NCI-H1105 (cell line): ENCODE results near the gene FXYD3.

Experiments
- DNase-seq: peaks from one replicate; lab custom pipeline; 2025; lab: John Stamatoyannopoulos, UW

Gene FXYD3, protein sequence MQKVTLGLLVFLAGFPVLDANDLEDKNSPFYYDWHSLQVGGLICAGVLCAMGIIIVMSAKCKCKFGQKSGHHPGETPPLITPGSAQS

DNA sequence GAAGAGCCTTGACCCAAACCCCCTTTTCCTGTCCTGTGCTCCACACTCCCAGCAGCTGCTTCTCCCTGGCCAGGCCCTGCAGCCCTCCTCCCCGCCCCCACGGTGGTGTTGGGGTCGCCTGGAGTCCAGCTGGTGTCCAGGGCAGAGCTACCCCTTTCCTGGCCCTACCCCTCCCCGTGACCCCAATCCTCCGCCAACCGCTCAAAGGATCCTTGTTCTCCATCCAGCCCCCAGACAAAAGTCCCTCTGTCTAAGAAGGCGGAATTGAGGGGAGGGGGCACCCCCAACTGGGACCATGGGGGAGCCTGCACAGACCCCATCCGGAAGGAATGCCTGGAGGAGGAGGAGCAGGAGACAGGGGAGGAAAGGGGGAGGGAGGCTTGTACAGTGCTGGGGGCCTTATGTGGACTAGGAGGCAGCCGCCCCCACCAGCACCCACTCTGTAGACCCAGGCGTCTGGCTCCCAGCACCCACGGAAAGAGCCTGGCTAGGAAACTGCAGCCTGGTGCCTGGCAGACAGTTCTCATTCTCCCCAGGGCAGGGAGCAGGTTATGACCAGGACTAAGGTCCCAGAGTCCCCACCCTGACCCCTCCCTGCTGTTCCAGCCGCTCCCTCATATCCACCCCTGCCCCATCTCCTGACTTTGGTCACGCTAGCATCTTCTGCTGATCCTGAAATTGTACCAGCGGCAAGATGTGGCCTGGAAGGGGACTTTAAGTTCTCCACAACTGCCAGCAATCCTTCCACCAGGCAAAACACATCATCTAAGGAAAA is at the start of gene FXYD3:
TSS of gene FXYD3 (plus strand) at position 647 of the 775 bp plus-strand sequence. CDS start 3,554 bp downstream, outside the sequence.
- DNase-seq = no peak

DNA sequence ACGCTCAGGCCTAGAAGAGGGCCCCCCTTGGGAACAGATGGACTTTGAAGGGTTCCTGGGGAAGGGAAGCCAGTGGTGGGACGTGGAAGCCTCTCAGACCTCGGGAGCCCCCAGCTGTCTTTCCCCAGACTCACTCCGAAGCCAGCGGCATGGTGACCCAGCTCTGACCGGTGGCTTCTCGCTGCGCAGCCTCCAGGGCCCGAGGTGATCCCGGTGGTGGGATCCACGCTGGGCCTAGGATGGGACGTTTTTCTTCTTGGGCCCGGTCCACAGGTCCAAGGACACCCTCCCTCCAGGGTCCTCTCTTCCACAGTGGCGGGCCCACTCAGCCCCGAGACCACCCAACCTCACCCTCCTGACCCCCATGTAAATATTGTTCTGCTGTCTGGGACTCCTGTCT is 49.5 kb upstream of the FXYD3 start:
- DNase-seq = no peak

DNA sequence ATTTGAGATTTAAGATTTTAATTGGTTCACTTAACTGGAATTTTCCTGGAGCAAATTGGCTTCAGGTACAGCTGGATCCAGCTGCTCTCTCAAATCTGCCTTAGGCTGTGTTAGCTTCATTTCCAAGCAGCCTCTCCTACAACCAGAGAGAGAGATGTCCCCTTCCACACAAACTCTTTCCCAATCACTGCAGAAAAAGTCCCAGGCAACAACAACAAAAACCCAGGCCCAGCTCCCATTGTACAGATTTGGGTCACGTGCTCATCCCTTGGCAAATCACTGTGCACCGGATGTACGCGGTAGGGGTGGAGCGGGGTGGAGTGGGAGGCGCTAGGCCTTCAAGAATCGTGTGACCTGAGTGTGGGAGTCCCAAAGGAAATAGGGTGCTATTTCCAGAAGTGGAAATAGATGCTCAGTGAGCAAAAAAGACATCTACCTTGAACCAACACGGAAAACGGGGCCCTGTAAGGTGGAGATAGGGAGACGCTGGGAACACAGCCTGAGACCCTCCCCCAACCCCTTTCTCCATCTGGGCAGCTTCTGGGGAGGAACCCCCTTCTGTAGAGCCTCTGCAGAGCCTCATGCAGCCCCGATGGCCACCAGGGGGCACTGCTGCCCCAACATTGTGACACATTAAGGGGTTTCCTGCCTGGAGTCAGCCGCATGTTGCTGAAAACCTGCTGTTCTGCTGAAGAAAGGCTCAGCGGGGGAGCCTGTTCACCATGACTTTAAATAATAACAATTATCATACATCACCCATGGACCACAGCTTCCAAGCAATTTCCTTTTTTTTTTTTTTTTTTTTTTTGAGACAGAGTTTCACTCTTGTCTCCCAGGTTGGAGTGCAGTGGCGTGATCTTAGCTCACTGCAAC is 48.7 kb upstream of the FXYD3 start:
- peak; percentile 24 for DNase-seq

DNA sequence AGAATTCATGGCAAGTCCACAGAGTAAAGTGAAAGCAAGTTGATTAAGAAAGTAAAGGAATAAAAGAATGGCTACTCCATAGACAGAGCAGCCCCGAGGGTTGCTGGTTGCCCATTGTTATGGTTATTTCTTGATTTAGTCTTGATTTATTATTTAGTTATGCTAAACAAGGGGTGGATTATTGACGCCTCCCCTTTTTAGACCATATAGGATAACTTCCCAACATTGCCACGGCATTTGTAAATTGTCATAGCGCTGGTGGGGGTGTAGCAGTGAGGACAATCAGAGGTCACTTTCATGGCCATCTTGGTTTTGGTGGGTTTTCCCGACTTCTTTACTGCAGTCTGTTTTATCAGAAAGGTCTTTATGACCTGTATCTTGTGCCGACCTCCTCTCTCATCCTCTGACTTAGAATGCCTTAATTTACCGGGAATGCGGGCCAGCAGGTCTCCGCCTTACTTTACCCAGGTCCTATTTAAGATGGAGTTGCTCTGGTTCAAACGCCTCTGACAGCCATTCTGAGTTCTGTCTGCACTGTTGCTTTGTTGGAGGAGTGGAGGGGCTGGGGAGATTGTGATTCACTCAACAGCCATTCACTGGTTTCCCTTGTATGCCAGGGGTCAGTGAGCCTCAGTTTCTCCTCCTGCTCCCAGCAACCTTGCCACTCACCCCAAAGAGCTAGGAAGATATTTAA is 46.5 kb upstream of the FXYD3 start:
- DNase-seq = no peak

DNA sequence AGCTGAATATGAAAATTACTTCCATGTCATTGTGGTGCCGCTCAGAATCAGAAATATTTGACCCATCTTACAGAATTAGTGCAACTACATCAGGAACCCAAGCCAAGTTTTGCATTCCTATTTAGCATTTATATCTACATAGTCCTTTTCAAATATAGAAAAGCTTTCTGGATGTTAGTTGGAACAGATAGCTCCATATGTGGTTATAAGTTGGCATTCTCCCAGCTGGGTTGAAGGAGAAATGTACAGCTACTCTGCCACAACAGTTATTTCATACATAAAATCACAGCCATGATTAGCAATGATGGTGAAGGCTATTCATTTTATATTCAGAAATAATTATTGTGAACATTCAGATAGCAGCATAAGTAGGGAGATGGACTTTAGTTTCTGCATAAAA is 45.9 kb upstream of the FXYD3 start:
- no peak for DNase-seq

DNA sequence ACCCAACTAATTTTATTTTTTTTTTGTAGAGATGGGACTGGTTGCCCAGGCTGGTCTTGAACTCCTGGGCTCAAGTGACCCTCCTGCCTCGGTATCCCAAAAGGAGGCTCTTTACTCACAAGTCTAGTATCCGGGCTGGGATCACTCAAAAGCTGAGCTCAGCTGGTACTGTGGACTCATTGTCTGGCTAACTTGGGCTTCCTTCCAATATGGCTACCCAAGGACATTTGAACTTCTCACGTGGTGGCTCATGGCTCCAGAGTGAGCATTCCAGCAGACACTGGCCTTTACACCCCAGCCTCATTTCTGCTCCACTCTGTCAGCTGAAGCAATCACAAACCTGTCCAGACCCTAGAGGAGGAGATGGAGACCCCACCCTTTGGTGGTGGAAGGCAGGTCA is 45.2 kb upstream of the FXYD3 start:
- DNase-seq = no peak

DNA sequence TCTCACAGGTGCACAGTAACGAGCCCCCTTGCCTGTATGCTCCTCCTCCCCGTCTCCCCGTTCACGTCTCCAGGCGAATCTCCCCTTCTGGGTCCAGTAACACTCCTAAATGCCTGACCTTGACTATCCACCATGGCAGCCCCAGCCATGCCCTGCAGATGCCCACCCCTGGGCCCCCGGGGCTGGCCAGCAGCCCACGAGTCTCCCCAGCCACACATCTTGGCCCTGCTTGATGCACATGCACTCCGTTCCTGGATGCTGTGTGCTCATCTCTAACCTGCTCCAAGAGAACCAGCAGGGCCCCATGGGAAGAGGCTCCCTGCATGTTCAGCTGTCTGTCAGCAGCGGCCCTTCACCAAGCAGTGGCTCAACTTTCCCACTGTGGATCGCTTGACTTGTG is 42.1 kb upstream of the FXYD3 start:
- no peak for DNase-seq

DNA sequence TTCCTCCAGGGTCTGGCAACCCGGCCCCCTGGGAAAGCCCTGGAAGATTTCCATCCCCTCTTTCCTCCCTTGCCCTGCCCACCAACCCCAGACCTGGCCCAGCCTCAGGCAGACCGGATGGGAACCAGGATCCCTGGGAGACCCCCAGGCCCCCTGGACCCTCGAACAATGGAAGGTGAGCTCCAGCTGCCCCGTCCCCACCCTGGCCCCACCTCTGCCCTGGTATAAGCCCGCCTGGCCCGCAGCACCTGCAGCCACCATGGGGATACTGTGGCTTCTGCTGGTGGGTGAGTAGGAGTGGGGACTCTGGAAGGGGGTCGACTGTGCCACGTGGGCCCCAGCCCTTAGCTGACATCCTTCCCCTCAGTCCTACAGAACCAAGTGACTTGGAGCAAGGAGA is 41.7 kb upstream of the FXYD3 start:
- DNase-seq = no peak

DNA sequence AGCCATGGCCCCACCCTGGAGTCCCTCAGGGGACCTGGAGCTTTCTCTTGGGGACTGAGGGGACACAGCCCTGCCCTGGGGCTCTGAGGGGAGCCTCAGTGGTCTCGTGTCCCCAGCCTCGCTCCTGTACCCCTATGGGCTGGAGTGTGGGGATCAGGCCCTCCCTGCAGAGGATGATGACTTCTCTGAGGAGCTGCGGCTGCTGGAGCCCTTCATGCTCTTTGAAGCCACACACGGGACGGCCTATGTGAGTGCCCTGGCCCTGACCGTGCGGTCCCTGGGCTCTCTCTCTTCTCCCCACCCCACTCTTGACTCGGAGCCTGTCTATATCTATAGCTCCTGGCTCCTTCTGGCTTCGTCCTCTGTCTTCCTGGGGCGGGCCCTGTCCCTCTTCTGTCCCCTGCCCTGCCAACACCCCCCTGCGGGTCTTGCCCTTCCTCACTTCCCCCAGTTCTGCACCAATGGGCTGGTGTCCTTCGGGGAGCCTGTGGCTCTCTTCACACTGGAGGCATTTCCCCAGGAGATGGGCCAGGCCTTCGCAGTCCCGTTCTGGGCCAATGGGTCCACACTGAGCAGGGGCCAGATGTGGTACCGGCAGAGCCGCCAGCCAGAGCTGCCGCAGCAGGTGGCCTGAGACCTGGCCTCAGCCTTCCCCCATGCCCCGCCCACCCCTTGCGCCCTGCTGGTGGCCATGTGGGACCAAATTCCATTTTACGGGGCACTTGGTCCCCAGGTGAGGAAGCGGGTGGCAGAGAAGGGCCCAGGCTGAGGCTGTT is 41.0 kb upstream of the FXYD3 start:
- no peak for DNase-seq

DNA sequence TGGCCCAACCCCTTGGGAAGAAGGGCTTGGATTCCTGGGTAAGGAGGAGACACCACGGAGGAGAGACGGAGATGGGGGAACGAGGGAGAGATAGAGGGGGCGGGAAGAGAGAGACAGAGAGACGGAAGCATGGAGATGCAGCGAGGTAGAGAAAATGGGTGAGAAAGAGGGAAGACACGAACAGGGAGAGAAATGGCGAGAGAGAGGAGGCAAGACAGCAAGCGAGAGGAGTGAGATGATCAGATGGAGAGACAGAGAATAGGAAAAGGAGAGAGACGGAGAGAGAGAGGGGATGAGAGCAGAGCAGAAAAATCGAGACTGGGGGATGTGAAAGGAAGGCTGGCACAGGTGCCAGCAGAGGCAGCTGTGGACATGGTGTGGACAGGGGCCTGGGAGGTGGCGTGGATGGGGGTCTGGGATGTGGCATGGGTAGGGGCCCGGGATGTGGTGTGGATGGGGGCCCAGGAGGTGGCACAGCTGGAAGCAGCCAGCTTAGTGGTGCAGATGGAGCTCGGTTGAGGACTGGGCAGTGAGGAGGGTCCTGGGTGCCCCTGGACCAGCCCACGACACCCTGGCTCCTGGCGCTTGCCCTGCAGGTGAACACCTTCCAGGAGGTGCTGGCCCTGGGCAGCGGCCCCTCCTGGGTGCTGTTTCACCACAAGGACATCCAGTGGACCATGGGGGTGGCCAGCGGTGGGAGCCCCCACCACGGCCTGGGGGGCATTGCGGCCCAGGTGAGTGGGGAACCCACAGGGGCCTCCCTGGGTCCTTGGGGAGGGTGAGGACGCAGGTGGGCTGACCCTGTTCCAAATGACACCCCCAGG is 40.2 kb upstream of the FXYD3 start:
- no peak for DNase-seq

DNA sequence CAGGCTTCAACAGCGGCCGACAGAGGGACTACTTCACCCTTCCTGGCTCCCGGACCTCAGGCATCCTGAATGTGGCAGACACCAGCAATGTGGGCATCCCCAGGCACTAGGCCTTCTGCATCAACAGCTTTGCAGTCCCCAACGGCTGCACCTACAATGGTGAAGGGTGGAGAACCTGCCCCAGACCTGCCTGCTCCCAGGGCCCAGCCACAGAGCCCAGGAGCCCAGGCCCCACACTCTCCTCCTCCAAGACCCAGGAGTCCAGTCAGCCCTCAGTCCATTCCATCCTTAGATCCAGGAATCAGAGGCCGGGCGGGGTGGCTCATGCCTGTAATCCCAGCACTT is 39.6 kb upstream of the FXYD3 start:
- DNase-seq = no peak

DNA sequence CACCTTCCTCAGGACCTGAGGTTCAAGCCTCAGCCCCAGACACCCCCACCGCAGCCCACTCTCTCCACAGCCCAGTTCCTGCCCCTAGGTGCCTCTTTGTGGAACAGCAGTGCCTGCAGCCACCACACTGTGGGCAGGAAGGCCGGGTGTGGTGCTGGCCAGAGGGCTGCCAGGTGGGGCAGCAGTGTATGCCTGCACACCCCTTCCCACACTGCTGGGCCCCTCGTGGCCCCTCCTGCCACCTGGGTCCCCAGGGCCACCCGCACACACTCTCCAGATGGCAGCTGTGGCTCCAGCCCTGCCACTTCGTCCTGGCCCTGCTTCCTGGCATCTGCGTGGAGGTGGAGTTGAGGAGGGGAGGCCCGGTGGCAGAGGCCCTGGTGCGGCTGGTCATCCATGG is 39.0 kb upstream of the FXYD3 start:
- no peak for DNase-seq

DNA sequence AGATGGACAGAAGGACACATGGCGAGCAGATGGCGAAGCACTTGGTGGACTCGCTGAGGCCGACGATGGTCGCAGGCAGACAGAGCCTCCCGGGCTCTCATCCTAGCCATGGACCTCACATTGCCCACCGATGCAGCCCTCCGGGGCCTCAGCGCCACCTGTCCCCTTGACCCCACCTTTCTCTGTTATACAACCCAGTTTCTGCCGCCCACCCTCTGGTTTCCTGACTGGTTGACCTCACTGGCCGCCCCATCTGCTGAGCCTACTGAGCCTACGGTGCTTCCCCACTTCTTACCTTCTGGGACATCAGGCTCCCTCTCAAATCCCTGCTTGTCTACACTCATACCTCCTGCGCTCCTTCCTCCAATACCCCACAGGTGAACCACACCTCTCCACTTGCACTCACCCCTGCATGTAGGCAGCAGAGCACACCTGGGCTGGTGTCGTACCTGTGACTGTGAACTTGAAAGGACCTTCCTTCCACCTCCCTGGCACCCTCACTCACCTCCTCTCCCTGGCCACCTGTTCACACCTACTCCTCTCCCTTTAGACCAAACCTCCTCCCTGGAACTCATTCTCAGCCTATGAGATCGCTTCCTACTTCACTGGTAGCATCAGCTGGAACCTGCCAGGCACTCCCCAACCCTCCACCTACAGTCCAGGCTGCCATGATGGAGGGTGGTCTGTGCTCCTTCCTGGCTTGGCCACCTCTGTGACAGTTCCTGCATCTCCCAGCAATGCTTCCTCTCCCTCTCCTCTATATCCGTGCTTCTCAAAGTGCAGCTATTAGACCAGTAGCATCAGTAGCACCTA is 38.0 kb upstream of the FXYD3 start:
- no peak for DNase-seq

DNA sequence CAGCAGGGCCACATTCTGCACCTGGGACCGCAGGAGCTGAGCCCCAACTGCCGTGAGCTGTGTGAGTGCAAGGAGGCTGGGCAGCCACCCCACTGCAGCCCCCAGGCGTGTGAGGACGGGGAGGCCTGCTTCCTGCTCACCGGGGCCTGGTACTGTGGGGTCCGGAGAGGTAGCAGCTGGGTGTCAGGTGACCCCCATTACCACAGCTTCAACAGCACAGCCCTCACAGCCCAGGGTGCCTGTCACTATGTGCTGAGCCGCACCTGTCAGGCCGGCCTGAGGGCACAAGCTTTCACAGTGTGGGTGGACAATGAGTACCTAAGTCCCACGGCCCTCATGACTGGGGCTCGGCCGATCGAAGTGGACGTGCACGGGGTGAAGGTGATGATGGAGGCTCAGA is 35.8 kb upstream of the FXYD3 start:
- DNase-seq = no peak

DNA sequence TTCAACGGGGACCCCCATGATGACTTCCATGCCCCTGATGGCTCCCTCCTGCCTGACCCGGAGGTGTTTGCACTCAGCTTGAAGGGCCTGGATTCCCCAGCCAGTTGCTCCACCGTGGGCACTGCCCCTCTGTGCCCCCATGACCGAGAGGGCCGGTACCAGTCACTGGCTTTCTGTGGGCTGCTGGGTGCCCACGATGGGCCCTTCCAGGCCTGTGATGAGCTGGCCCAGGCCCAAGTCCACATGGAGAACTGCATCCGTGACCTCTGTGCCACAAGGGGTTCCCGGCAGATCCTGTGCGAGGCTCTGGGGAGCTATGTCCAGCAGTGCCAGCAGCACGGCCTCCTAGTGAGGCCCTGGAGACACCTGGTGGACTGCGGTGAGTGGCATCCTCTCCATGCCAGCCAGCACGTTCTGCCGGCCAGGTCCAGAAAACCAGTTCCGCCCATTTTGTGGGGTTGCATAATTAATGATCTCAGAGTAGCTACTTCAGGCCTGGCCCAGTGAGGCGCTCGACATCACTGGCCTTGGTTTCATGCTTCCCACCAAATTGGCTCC is 34.9 kb upstream of the FXYD3 start:
- no peak for DNase-seq

DNA sequence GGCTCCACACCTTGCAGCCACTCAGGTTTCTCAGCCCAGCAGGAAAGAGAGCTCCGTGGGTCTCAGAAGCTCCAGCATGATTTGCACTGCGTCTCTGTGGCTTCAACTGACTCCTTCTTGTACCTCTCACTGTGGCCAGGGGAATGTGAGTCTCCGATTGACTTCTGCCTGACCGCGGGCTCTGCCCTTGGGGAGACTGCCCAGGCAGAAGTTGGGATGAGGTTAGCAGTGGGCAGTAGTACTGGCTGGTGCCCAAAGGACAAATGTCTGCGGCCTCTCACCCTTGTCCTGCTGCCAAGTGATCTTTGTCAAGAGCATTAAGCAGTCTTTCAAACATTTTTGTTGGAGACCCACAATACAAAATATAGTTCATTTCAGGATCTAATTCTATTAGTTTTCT is 34.4 kb upstream of the FXYD3 start:
- DNase-seq = no peak

DNA sequence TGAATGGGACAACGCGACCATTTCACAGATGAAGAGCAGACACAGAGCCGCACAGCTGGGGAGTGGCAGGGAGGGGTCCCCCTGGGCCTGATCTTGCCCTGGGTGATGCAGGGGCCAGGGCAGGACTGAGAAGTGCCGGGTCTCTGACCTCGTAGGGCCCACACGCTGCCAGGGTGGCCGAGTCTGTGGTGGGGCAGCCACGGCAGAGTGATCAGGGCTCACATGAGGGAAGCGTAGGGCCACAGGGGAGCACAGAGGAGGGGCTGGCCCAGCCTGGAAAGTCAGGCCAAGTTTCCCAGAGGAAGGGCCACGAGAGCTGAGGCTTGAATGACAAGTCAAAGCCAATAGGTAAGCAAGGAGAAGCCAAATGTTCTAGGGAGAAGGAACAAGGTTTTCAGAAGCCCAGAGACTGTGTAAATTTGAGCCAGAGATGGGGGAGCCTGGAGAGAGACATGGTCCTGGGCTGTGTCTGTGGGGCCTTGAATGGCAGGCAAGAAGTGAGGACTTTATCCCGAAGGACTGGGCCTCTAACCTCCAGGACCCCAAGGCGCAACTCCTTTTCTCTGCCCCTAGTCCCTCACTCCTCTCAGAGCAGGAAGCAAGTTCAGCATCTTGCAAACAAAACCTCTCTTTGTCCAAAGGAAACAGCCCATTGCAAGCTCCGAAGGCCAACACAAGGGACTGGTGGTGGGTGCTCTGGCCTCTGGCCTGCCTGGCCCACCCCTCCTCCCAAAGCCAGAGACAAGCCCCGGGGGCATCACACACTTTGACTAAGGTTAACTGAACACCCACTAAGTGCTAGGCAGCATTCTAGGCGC is 31.7 kb upstream of the FXYD3 start:
- no peak for DNase-seq

DNA sequence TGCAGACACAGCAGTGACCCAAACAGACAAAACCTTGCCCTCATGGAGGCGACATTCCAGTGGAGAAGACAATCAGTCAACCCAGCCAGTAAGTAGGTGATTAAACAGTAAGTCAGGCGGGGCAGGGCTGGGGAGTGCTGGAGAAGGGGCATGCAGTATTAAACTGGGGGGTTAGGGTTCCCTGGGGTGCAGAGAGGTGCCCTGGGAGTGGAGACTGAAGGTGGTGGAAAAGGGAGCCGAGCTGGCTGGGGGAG is 31.2 kb upstream of the FXYD3 start:
- no peak for DNase-seq

DNA sequence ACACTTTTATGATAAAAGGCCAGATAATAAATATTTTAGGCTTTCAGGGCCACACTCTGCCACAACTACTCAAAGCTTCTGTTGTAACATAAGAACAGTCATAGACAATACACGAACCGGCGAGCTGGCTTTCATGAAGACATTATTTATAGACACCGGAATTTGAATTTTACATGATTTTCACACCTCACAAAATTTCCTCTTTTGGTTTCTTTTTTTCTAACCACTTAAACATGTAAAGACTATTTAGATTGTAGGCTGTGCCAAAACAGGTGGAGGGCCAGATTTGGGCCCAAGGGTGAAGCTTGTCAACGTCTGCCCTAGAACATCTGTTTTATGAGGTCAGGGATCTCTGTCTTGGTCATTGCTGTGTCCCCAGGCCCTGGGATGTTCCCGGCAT is 29.7 kb upstream of the FXYD3 start:
- no peak for DNase-seq
